HG03521 (cell line): ENCODE measurements around the gene RNF213.
"Not testable (repeated sequence)": the region's sequence is repeated elsewhere in the genome, so short reads cannot be mapped to it uniquely, and the experiment has no call there.

Source experiments
- ATAC-seq: cut with Tn5 transposase; IDR thresholded peaks from one replicate; pipeline ENCODE4 v1.9.1; 2021; ENCODE audit warnings: mild to moderate bottlenecking, moderate library complexity; ENCODE audit not compliant: unreplicated experiment

Gene RNF213

DNA sequence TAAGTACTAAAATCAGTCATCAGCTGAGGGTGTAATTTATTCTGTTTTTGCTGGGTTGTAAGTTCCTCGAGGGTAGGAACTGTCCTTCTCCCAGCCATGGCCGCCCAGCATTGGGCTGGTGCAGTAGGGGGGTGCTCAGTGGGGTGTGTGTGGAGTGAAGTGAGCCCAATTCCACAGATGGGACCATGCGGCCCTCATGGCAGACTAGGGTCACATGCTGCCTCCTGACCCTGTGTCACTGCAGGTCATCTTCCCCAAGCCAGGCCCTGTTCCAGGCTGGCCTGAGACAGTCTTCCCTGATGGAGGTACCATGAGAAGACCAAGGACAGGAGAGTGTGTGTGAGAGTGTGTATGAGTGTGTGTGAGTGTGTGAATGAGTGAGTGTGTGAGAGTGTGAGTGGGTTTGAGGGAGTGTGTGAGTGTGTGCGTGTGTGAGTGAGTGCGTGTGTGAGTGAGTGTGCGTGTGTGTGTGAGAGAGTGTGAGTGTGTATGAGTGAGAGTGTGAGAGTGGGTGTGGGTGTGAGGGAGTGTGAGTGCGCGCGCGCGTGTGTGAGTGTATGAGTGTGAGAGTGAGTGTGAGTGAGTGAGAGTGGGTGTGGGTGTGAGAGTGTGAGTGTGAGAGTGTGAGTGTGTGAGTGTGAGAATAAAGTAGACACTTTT is 36.7 kb upstream of the RNF213 start:
- no peak for ATAC-seq

DNA sequence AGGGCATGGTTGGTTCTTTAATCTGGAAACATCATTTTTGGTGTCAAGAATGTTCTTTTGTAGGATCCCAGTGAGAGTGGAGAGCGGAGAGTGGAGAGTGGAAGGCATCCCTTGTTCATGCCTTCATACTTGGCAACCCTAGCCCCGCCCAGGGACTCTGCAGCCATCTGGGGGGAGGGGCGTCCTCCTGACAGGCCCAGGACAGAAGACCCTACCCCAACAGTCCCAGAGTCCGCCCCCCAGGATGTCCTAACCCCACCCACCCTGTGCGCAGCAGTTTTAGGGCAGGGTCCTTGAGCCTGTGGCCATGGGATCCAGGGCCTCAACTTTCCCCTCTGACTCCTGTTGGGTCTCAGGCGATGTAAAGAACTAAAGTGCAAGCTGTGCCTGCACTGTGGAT is 36.0 kb upstream of the RNF213 start:
- no peak for ATAC-seq

DNA sequence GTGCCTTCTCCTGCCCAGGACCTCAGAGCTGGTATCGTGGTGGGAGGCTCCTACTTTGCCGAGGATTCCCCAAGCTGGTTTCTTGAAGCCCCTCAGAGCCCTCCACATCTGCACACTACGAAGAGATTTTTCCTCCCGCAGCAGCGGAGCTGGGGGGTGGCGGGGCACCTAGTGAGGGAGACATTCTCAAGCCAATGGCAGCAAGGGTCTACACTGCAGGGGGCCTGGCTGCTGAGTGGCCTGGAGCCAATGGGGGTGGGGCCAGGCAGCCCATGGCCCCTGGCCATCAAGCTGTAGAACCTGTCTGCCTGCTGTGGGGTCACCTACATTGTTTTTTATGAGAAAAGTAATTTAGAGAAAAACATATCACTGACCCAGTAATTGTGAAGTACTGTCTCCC is 35.4 kb upstream of the RNF213 start:
- no peak for ATAC-seq

DNA sequence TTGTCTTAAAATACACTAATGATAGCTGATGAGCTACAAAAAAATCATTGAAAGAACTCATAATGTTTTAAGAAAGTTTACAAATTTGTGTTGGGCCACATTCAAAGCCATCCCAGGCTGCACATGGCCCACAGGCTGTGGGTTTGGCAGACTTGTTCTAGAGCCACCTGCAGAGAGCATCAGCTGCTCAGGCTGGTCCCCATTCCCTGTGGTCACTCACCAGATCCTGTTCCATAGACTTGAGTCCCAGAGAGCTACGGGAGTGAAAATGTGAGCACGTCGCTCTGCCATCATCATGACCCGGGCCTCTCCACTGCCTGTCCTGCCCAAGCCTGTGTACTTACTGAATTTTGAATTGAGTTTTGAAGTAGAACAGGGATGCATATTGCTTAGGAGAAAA is 33.5 kb upstream of the RNF213 start:
- no peak for ATAC-seq

DNA sequence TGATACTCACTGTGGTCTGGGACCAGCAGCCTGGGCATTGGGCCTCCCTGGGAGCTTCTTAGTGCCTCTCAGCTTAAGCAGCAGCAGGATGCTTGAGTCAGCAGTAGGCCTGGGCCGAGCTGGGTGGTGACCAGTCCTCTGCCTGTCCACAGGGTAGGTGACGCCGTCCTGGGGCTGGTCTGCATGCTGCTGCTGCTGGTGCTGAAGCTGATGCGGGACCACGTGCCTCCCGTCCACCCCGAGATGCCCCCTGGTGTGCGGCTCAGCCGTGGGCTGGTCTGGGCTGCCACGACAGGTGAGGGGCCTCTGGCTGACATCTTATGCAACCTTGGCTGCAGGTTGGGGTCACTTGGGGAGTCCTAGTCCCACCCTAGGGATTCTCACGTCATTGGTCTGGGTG is 33.0 kb upstream of the RNF213 start:
- ATAC-seq = no peak

DNA sequence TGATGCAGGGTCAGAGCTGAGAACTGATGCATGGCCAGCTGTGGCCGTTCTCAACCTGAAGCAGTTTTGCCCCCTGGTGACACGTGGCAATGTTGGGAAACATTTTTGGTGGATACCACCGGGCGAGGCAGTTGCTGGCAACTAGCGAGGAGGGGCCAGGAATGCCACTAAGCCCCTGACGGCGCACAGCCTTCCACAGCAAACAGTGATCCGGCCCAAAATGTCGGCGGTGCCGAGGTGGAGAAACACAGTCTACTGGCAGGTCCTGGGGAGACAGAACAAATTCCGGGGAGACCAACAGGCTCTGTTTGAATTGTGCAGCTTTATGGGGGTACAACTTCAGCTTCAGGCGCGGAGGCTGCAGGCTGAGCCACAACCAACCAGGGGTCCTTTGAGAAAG is 32.2 kb upstream of the RNF213 start:
- ATAC-seq = no peak

DNA sequence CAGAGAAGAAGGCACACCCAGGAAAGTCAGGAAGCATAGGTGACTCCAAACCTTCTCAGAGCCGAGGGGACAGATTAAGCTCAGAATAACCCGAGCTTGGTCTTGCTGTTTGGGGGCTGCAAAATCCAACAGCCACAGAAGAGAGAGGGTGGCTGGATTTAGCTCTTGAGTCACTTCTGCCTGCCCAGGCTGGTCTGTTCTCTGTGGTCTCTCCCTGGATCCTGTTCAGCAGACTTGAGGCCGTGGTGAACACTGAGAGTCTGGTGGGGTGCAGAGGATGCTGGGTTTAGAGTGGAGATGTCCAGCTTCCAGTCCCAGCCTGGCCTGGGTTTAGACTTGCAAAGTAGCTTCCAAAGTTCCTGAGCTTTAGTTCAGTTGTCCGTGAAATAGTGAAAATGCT is 31.6 kb upstream of the RNF213 start:
- ATAC-seq = no peak

DNA sequence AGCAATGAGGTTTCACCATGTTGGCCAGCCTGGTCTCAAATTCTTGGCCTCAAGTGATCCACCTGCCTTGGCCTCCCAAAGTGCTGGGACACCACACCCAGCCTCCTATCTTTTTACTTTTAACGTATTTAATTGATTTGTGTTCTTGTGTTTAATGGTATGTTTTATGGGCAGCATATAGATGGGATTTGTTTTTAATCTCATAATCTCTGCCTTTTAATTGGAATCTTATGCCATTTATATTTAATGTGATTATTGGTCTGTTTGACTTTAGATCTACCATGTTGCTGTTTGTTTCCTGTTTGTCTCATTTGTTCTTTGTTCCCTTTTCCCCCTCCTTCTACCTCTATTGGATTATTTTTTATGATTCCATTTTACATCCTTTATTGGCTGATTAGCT is 28.2 kb upstream of the RNF213 start:
- no peak for ATAC-seq

DNA sequence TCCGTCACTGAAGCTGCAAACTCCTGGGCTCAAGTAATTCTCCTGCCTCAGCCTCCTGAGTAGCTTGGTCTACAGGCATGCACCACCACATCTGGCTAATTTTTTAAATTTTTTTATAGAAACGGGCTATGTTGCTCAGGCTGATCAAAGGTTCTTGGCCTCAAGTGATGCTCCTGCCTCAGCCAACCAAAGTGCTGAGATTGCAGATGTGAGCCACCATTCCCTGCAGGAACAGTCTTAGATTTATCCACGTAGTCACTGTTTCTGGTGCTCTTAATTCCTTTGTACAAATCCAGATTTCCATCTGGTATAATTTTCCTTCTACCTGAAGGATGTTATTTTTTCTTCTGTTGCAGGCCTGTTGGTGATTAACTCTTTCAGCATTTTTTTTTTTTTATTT is 27.4 kb upstream of the RNF213 start:
- ATAC-seq = no peak

DNA sequence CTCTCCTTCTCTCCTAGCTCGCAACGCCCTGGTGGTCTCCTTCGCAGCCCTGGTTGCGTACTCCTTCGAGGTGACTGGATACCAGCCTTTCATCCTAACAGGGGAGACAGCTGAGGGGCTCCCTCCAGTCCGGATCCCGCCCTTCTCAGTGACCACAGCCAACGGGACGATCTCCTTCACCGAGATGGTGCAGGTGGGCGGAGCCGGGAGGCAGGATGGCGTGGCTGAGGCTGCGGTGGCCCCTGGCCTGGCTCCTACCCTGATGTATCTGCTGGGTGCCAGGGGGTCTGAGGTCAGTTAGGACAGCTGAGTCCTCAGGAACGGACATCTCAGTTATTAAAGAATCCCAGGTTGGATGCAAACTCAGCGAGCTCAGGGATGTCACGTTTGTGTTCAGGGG is 23.7 kb upstream of the RNF213 start:
- no peak for ATAC-seq

DNA sequence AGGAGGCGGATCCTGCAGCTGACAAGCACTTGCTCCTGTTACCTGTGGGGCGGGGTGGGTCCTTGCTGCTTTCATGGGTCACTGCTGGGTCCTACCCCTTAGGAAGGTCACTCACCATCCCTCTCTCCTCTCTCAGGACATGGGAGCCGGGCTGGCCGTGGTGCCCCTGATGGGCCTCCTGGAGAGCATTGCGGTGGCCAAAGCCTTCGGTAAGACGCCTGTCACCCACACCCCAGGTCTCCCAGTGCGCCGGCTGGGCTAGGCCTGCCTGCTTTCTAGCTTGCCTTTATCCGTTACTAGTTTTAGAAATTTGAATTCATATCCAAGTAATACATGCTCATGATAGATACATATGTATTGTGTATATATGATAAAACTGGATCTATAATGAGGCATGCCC is 23.3 kb upstream of the RNF213 start:
- no peak for ATAC-seq

DNA sequence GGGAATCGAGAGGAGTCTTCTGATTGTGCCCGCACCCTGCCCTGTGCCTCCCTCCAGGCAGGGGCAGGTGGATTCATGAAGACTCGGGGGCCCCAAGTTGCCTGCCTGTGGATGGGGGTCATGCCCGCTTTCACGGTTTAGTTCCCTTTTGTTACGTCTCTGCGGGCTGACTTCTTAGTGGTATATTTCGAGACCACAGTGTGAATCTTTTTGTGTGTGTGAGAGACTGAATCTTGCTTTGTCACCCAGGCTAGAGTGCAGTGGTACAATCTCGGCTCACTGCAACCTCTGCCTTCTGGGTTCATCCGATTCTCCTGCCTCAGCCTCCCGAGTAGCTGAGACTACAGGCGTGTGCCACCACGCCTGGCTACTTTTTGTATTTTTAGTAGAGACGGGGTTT is 18.1 kb upstream of the RNF213 start:
- no peak for ATAC-seq

DNA sequence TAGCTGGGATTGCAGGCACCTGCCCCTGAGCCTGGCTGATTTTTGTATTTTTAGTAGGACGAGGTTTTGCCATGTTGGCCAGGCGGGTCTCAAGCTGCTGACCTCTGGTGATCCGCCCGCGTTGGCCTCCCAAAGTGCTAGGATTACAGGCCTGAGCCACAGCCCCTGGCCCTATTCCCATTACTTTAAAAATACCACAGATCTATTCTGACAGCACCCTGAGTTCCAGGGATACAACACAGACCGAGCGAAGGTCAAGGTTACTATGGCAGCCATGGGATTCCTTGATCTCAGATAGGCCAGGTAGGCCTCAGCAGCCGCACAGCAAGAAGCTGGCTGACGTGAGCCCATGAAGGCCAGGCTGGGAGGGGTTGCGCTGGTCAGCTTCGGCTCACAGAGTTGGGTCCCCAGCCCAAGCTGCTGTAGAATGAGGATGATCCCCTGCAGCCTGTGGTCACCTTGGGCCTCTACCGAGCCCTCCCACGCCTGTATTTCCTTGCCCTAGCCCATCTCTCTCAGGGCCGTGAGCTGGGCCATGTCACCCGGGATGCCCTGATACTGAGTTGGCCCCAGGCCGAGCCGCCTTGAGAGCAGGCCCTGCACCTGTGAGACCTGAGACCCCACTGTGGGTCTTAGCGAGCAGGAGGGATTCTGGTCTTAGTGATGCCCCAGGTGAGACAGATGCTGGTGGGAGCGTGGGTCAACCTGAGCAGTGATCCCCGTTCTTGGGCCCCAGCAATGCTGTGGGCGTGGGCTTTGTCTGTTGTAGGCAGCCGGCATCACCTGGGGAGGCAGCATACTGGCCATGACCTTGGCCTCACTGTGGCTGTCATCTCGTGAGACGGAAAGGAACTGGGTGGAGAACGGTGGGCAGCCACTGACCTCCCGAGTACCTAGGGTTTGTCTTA is 16.9 kb upstream of the RNF213 start:
- ATAC-seq = no peak

DNA sequence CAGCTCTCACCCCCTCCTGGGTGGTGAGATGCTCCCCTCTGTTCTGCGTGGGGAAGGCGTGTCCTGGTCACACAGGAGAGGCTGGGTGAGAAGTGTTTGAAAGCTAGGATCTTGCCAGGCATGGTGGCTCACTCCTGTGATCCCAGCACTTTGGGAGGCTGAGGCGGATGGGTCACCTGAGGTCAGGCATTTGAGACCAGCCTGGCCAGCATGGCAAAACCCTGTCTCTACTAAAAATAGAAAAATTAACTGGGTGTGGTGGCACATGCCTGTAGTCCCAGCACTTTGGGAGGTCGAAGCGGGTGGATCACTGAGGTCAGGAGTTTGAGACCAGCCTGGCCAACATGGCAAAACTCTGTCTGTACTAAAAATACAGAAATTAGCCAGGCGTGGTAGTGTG is 16.2 kb upstream of the RNF213 start:
- ATAC-seq = not testable (repeated sequence)

DNA sequence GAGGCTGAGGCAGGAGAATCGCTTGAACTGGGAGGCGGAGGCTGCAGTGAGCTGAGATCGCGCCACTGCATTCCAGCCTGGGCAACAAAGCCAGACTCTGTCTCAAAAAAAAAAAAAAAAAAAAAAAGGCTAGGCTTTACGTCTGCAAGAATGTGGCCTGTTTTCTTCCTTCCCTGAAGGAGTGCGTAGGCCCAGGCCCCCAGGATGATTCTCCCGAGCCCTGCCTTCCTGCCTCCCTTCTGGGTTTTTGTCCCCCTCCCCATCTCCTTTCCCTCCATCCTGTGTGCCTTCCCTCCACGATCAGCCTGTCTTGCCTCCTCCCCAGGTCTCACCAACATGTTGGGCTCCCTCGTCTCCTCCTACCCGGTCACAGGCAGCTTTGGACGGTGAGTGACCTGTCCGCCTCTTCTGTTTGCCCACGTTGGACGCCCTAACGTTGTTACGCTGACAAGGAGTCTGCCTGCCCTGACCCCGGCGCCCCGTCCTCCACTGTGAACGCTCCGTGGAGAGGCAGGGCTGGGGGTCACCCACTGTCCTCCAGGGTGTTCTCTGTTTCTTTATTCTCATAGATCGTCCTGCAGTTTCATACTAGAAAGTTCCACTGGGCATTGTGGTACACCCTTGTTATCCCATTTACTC is 15.7 kb upstream of the RNF213 start:
- no peak for ATAC-seq

DNA sequence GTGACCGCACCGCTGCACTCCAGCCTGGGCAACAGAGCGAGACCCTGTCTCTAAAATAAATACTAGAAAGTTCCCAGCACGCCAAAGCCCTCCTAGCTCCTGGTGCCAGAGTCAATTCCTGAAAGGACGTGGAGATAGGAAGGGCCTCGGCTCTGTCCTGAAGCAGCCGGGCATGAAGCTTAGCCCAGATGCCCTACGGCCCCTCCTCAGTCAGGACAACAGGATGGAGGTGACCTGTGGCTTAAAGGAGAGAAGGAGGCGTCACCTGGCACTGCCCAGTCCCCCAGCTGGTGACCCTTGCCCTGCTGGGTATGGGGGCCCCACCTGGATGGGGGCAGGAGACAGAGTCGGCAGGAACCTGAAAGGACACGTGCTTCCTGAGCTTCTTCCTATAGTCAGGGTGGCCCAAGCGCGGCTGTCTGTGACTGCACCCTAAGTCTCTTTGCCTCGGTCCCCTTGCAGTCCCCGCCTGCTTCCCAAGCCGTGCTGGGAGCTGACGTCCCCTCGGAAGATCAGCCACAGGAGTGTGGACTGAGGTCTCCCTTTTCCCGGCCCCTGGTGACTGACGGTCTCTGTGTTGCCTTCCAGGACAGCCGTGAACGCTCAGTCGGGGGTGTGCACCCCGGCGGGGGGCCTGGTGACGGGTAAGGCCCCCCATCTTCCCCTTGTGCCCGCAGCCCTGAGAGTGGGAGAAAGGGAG is 14.9 kb upstream of the RNF213 start:
- ATAC-seq = no peak

DNA sequence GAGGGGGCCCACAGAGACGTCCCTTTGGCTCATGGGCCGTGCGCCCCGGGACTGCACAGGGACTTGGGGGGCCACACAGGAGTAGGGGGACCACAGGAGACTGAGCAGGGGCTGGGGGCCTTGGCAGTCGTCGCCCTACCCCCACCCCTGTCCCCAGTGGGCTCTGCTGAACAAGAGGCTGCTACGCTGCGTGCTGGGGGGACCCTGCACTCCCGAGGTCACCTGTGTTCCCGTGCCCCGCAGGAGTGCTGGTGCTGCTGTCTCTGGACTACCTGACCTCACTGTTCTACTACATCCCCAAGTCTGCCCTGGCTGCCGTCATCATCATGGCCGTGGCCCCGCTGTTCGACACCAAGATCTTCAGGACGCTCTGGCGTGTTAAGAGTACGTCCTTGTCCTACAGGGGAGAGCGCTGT is 14.4 kb upstream of the RNF213 start:
- no peak for ATAC-seq

DNA sequence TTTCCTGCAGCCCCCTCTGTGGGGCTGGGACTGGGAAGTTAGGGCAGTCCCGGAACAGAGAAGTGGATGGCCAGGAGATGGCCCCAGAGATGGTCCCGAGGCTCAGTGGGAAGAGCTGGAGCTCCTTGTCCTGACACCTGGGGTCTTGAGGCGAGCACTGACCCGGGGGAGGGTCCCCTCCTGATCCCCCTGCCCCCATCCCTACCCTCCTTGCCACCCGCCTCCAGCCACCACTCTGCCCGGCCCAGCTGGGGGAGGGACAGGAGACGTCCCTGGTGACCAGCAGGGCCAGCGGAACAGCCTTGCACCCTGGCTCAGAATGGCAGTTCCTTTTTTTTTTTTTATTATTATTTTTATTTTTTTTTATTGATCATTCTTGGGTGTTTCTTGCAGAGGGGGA is 13.9 kb upstream of the RNF213 start:
- no peak for ATAC-seq

DNA sequence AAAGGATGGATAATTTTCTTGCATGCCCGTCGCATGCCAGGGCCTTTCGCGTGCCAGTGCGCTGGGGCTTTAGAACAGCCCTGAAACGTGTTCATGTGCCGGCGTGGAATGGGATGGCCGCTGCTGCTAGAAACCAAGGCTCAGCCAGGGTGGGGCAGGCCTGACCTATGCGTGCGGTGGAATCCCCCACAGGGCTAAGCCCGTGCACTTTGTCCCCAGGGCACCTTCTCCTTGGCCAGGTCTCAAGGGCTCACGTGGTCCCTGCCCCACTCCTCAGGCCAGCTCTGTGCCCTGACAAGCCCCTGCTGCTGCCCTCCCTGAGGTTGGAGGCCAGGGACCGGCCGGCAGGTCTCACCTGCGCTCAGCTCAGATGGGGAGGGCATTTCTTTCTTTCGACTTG is 13.1 kb upstream of the RNF213 start:
- ATAC-seq = no peak

DNA sequence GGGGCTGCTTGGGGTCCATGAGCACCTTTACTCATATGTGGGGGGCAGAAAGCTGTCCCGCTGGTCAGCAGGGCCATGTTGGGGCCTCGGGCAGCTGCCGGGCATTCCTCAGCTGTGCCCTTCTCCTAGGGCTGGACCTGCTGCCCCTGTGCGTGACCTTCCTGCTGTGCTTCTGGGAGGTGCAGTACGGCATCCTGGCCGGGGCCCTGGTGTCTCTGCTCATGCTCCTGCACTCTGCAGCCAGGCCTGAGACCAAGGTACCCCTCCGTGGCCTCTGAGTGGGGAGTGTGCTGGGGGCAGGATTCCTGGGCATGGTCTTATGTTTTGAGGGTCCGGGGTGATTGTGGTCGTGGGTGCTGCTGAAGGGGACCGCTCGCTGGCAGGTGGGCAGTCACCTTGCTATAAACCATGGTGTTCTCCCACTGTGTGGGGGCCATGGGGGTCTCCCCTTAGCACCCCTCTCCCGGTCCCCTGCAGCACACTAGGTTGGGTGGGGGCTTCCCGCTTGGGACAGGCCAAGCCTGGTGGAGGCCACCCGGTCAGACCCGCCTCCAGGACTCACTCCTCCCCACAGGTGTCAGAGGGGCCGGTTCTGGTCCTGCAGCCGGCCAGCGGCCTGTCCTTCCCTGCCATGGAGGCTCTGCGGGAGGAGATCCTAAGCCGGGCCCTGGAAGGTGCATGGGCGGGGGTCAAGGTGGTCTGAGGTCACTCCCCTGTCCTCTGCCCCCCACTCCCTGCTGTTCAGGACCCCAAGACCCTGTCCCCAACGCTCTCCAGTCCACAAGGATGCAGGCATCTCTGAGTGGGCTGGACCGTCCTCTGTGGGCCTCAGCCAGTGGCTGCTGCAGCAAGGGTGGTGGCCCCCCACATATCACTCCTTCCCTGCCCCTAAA is 12.4 kb upstream of the RNF213 start:
- no peak for ATAC-seq
